ENCODE measurements around the gene BARHL2.

DNA sequence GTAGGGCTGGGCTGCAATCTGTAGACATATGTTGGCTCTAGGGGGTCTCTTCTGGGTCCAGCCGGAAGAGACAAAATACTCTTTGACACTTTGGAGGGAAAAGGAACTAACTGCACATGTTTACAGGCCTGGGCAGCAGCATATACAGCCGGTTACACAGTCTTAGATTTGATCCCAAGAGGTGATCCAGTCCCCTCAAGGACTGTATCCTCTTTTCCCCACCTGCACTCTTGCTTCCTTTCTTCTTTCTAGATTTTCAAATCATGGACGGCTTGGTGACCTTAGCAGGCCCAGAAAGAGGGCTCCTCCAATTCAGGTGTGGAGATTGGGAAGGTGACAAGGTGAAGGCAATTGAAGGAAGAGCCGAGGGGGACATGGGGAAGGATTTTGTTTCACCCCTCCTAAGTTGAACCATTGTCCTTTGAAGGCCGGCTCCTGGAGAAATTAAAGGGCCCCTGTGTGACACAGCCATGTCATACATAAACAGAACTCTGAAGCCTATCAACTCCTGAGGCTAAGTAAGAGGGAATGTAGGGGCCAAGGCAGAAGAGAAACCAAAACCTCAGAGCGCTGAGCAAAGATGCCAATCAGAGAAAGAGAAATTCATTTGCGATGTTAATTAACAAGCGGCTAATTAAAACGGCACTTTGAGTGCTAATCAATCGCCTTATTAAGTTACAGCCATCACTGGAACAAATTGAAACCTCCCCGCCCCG, 5.9 kb upstream of the BARHL2 start:
- TF ChIP-seq, protein P1, sequence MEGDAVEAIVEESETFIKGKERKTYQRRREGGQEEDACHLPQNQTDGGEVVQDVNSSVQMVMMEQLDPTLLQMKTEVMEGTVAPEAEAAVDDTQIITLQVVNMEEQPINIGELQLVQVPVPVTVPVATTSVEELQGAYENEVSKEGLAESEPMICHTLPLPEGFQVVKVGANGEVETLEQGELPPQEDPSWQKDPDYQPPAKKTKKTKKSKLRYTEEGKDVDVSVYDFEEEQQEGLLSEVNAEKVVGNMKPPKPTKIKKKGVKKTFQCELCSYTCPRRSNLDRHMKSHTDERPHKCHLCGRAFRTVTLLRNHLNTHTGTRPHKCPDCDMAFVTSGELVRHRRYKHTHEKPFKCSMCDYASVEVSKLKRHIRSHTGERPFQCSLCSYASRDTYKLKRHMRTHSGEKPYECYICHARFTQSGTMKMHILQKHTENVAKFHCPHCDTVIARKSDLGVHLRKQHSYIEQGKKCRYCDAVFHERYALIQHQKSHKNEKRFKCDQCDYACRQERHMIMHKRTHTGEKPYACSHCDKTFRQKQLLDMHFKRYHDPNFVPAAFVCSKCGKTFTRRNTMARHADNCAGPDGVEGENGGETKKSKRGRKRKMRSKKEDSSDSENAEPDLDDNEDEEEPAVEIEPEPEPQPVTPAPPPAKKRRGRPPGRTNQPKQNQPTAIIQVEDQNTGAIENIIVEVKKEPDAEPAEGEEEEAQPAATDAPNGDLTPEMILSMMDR (IDR thresholded peaks at IDR 0.05; ENCODE audit: low read length) = no peak
- TF ChIP-seq EZH2phosphoT487 (IDR thresholded peaks at IDR 0.05; ENCODE audit: low read length) (no peak), EZH2 (optimal IDR thresholded peaks at IDR 0.05; ENCODE audit: low read depth, low read length) (no peak)
